Stimulated activated CD8-positive, alpha-beta memory T cell treated with anti-CD3 and anti-CD28 coated beads, Interleukin-2, amount 100 ng/mL, for 1 hour (primary cell): ENCODE measurements around the gene ARHGAP23.
"Not testable (repeated sequence)": the region's sequence is repeated elsewhere in the genome, so short reads cannot be mapped to it uniquely, and the experiment has no call there.

Experiments
- DNase-seq, 2 donors: peaks; one replicate each; pipeline ENCODE4 v3.0.0-alpha.2; 2020; ENCODE audit warnings: low read depth in 2 of 2

Gene ARHGAP23

DNA sequence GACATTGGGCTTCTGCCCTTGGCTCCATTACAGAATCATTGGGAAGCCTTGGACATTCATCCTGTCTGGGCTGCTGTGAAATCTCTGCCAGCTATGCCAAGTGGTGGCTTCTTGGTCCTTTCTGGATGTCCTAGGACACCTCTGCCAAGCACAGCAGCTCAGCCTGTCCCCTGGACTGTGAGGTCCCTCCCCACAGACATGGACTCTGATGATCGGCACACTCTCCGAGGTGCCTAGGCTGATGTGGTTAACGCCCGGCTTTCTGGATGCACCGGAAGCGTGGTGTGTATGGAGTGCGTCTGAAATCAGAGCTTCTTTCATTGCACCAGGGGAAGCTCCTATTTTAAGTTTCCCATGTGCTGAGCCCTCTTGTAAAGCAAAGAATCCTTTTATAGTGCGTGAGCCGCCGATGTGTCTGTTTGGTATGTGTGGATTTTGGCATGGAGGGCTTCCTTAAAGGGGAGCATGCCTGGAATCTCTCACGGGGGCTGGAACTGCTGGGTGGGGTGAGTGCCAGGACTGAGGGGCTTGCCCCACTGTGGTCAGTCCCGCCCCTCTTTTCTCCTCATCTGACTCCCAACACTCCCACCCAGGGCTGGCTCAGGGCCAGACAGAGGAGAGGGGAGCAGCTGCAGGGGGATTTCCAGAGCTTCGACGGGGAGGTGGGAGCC, 7.0 kb upstream of the ARHGAP23 start:
- DNase-seq, result no peak

GRCh38 chr17:38421871-38422827, 6.1 kb upstream of the ARHGAP23 start:
- DNase-seq, result no peak

GRCh38 chr17:38424297-38424972, 3.8 kb upstream of the ARHGAP23 start:
- DNase-seq, result no peak

- no peak for DNase-seq
Observed at GRCh38 chr17:38425031-38425430, 3.2 kb upstream of the ARHGAP23 start.

DNA sequence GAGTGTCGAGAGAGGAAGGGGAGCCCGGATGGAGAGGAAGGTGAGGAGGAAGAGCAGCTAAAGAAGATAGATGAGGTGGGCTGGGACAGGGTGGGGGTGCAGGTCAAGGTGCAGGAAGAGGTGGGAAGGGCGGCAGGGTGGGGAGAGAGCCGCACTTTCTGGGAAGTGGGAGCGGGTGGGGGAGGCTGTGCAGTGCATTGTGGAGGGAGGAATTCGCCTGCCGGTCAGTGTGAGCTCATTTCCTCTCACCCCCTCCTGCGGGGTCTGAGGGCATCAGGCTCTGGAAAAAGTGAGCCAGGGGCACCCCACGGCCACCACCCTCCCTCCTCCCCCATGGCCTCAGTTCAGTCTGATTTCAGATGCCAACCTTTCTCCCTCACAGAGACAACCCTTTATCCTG, 2.5 kb upstream of the ARHGAP23 start:
- no peak for DNase-seq

DNA sequence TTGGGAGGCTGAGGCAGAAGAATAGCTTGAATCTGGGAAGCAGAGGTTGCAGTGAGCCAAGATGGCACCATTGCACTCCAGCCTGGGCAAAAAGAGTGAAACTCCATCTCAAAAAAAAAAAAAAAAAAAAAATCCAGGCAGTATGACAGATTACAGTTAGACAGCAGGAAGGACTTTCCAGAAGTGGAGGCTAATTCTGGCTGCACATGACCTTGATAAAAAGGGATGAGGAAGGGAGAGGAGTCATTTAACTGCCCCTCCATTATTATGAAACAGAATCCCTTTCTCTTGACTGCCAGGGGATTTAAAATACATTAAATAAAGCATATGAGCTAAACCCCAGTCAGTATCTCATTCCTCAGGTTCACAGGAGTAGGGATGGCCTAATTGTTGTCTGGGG, 1.8 kb upstream of the ARHGAP23 start:
- no peak for DNase-seq

- DNase-seq, result no peak
Observed at GRCh38 chr17:38427160-38427949, 909 bp upstream of the ARHGAP23 start.

- DNase-seq, result no peak
Observed at GRCh38 chr17:38428643-38429371, 543 bp downstream of the ARHGAP23 start.

GRCh38 chr17:38429476-38430100, 1.3 kb downstream of the ARHGAP23 start:
- no peak for DNase-seq

DNA sequence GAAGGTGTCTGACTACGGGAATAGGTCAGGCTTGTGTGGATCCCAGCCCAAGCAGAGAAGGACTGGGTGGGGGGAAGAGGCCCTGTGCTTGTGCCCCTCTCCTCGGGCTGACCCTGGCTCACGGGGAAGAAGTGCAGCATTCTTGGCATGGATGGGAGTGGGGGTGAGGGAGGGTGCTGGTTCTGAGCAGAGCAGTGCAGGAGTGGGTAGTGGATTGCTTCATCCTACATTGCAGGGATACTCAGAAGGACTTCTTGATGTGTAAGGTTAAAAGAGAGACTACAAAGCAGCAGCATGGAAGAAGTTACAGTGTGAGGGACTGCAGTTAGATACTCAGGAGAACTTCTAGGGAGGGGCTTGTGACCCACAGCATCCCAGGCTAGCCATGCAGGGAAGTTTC, 2.1 kb downstream of the ARHGAP23 start:
- no peak for DNase-seq

DNA sequence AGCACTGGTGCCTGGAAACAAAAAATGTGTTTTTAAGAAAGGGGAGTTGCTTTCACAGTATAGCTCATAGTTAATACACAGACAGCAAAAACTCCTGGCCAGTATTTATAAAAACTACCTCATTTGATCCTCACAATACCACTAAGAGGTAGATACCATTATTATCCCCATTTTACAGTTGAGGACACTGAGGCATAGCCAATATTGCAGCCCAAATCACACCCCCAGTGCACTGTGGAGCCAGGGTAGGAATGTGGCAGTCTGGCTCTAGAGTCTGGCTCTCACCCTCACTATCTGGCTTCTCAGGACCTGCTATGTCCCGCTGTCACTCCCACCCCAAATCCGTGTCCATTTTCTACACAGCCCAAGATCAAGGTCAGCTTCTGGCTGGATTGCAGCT, 2.6 kb downstream of the ARHGAP23 start:
- DNase-seq, result no peak

DNA sequence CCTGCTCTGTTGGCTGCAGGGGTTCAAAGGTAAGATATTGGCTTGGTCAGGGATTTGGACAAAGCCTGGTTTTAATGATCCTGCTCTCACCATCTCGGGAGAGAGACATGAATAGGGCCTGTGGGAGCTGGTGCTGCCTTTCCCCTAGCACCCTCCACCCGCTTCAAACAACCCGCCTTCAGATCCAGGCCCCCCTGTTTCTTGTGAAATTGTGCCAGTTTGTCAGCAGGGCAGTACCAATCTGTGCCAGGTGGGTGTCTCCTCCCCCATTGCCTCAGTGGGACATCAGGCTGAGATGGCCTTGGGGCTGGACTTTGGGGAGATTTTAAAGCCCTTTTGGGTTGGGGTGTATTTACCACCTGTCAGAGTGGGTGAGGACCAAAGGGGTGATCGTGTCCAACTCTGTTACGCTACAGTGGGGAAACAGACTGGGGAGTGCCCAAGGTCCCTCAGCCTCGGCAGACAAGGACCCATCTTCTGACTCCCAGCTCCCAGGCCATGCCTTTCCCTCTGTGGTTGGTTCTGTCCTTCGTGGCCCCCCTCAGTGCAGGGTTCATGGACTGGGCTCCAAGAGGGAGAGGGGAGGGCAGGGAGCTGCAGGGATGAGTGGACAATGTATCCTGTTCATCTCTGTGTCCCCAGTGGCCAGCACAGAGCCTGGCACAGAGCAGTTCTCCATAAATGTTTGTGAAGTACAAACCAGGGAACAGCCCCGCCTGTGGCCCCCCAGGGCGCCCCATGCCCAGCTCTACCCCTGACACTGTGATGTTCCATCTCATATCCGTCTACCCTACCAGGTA, 3.3 kb downstream of the ARHGAP23 start:
- no peak for DNase-seq

GRCh38 chr17:38434178-38434665, 6.0 kb downstream of the ARHGAP23 start:
- DNase-seq, result no peak

DNA sequence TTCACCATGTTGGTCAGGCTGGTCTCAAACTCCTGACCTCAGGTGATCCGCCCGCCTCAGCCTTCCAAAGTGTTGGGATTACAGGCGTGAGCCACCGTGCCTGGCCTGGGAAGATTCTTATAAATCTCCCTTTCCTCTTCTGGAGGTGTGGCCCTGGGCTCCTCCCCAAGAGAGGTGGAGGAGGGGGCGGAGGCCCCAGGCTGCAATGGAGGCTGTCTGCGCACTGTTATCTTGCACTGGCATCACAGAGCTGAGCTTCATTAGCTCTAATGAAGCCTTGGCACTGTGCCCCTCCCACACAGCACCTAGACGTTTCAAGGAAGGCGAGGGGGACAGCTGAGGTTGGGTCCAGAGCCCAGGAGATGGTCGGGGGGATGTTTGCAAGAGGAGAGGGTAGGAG, 7.5 kb downstream of the ARHGAP23 start:
- DNase-seq, result no peak

GRCh38 chr17:38436386-38436785, 8.1 kb downstream of the ARHGAP23 start:
- no peak for DNase-seq

GRCh38 chr17:38437313-38437712, 9.0 kb downstream of the ARHGAP23 start:
- DNase-seq, result not testable (repeated sequence)

GRCh38 chr17:38439436-38439835, 11.2 kb downstream of the ARHGAP23 start:
- DNase-seq, result no peak

GRCh38 chr17:38440614-38441397, 12.5 kb downstream of the ARHGAP23 start:
- DNase-seq, result no peak
